Measurements from ENCODE around the gene BSX.

The BSX gene

DNA sequence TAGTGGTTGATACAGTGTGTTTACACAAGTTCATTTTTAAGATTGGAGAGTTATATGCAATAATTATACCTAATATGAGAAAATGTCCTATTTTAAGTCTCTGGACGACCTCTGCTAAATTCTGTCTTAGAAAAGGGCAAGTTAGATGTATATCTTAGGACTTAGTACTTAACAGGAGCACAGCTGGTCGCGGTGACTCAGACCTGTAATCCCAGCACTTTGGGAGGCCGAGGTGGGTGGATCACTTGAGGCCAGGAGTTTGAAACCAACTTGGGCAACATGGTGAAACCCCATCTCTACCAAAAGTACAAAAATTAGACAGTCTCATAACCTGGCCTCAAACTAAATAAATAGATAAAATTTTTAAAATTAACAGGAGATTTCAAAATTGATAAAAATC lies 27.2 kb downstream of the BSX start:
- no peak for DNase-seq

DNA sequence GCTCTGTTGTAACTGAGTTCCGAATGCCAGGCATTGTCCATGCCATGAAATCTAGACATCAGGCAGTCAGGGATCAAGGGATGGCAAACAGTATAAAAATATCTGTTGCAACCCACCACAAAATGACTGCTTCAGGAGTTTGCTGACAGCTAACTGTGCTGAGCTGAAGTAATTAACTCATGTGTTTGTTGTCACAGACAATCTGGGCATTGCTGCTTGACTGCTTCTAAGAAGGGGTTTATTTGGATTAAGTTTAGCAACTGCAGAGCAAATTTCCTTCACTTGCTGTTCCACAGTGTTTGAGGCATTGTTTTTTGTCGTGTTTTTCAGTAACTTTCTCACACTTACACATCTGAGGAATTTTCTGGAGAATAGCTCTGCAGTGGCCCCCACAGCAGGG lies 30.4 kb downstream of the BSX start:
- DNase-seq, result no peak

DNA sequence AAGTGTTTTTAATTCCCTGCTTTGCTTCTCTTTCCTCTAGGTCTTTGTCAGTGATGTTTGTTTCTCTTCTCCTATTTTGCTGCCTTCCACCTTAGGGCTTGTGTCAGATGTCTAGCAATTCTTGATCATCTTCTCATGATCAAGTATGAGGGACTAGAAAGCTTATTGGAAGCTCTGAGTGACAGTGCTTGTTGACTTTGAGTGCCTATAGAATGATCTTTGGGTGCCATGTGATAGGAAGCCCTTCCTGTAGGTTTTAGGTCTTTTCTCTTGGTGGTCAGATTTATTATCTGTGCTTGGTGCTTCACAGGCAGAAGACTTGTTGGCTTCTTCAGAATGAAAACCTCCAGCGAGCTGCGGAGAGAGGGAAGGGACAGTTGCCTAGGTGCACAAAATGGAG lies 43.1 kb downstream of the BSX start:
- no peak for DNase-seq

DNA sequence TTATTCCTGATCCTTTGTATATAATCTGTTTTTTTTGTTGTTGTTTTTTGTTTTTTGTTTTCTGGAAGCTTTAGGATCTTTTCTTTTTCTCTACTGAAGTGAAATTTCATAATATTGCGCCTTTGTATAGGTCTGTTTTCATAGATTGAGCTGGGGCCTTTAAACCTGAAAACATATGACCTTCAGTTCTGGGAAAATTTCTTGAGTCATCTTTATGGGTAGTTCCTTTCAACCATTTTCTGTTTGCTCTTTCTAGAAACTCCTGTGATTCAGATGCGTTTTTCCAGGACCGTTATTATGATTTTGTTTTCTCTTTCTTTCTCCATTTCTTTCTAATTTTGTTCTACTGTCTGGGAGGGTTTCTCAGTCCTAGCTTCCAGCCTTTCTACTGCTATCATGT lies 43.7 kb downstream of the BSX start:
- DNase-seq, result no peak

DNA sequence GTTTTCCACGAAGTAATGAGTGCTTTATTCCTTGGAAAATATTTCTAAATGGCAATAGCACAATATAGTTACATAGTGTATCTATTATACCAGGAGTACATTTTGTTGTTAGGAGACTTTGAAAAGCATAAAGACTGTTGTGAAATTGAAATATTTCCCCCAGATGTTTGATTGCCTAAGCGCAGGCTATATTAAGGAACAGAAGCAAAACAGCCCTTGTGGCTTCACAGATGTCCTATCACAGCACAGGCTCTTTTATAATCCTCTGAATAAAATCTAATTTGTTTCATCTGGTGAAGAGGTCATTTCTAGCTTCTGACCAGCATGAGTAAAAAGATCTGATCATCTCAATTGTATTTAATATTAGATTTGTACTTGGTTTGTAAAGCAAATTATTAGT lies 48.2 kb downstream of the BSX start:
- DNase-seq, result no peak

DNA sequence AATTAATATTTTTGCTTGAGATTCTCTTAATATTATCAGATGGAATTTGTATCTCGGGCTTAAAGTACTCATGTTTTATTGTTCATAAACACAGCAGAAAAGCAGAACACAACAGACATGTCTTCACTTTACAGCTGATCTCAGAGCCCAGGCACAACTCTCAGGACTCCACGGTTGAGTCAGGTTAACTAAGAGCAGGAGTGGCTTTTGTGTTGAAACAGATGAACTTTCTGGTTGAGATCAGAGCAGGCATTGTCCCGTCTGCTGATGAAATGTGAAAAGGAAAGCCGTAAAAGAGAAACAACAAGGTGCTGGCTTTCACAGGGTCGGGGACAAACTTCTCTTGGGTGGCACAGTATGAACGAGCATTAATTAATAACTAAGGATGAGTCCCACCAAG lies 50.1 kb downstream of the BSX start:
- no peak for DNase-seq

Data from C1 segment of cervical spinal cord (tissue), 14 donors.